GM12892 (cell line): Measurements from ENCODE around the gene SMPD3.

Source experiments
- POLR2A ChIP-seq: IDR thresholded peaks from 2 replicates; pipeline ENCODE4 v1.6.1; 2011; ENCODE audit warnings: low read depth, low read length, control low read depth
- POLR2AphosphoS5 ChIP-seq: IDR thresholded peaks from 2 replicates; pipeline ENCODE4 v1.6.1; 2011; ENCODE audit warnings: low read depth, low read length, control low read depth
- TAF1 ChIP-seq: IDR thresholded peaks from 2 replicates; pipeline ENCODE4 v1.6.1; 2011; ENCODE audit warnings: low read depth, mild to moderate bottlenecking, control low read depth, low read length, borderline replicate concordance

DNA sequence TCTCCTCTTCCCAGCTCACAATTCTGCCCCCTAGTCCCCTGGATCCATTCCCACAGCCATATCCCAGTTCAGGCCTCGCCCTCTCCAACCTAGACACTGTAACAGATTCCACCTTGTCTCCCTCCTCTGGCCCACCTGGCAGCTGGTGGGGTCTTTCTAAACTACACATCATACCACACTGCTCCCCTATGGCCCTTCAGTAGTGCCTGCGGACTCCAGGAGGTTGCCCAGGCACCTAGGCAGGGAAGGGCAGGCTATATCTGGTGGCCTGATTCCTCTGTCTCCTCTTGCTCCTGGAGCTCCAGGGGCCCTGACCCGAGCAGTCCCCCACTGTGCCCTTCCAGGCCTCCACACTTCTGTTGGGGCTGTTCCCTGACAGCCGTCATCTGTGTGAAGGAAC, 64.5 kb downstream of the SMPD3 start:
- TF ChIP-seq POLR2A (no peak), POLR2AphosphoS5 (no peak), TAF1 (no peak)
